ENCODE data around the gene CENPB.

The CENPB gene

GRCh38 chr20:3781153-3781910 lies 5.2 kb downstream of the CENPB start, which contains the start of gene SPEF1:
SPEF1 (minus strand) TSS chr20:3781448; CDS start chr20:3781287, 161 bp downstream.
- Histone ChIP-seq H3K36me3 (ENCODE audit: insufficient read depth, low read length) (no peaks in the 10 kb centered on the region), H3K9me3 (ENCODE audit: low read length) (no peaks in the 10 kb centered on the region), H3K27me3 (ENCODE audit: insufficient read depth, low read length) (peaks cover 34% of the 10 kb centered on the region), H2AFZ (ENCODE audit: low read depth, low read length) (peak within 1 kb of the TSS; percentile 7), H3K4me3 (ENCODE audit: low read length) (peak within 1 kb of the TSS; percentile 42), H3K4me1 (ENCODE audit: insufficient read depth, low read length) (peaks cover 2% of the 10 kb centered on the region)

- Histone ChIP-seq H3K4me3 (ENCODE audit: low read length) (no peak overlapping the region), H3K9me3 (ENCODE audit: low read length) (no peaks in the 10 kb centered on the region), H3K36me3 (ENCODE audit: insufficient read depth, low read length) (no peaks in the 10 kb centered on the region), H3K27me3 (ENCODE audit: insufficient read depth, low read length) (peaks cover 40% of the 10 kb centered on the region), H3K4me1 (ENCODE audit: insufficient read depth, low read length) (peaks cover 2% of the 10 kb centered on the region), H2AFZ (ENCODE audit: low read depth, low read length) (no peak overlapping the region)
Observed at GRCh38 chr20:3778976-3779375, 7.6 kb downstream of the CENPB start.

GRCh38 chr20:3777716-3778629 lies 8.6 kb downstream of the CENPB start:
- Histone ChIP-seq H3K36me3 (ENCODE audit: insufficient read depth, low read length) (no peaks in the 10 kb centered on the region), H3K27me3 (ENCODE audit: insufficient read depth, low read length) (peaks cover 40% of the 10 kb centered on the region), H2AFZ (ENCODE audit: low read depth, low read length) (peak overlapping the region; percentile 57), H3K4me3 (ENCODE audit: low read length) (no peak overlapping the region), H3K9me3 (ENCODE audit: low read length) (no peaks in the 10 kb centered on the region), H3K4me1 (ENCODE audit: insufficient read depth, low read length) (peaks cover 2% of the 10 kb centered on the region)

- H3K27me3 ChIP-seq (ENCODE audit: insufficient read depth, low read length): peaks cover 42% of the 10 kb centered on the region
- peaks cover 2% of the 10 kb centered on the region for H3K4me1 ChIP-seq (ENCODE audit: insufficient read depth, low read length)
- H3K36me3 ChIP-seq (ENCODE audit: insufficient read depth, low read length): no peaks in the 10 kb centered on the region
- no peak overlapping the region for H3K4me3 ChIP-seq (ENCODE audit: low read length)
- peak overlapping the region; percentile 57 for H2AFZ ChIP-seq (ENCODE audit: low read depth, low read length)
- no peaks in the 10 kb centered on the region for H3K9me3 ChIP-seq (ENCODE audit: low read length)
Observed at GRCh38 chr20:3777381-3777715, 9.2 kb downstream of the CENPB start.

GRCh38 chr20:3775457-3776108 lies 11.0 kb downstream of the CENPB start:
- H3K27me3 ChIP-seq (ENCODE audit: insufficient read depth, low read length): peaks cover 44% of the 10 kb centered on the region
- no peaks in the 10 kb centered on the region for H3K36me3 ChIP-seq (ENCODE audit: insufficient read depth, low read length)
- no peak overlapping the region for H2AFZ ChIP-seq (ENCODE audit: low read depth, low read length)
- no peak overlapping the region for H3K4me3 ChIP-seq (ENCODE audit: low read length)
- H3K9me3 ChIP-seq (ENCODE audit: low read length): no peaks in the 10 kb centered on the region
- H3K4me1 ChIP-seq (ENCODE audit: insufficient read depth, low read length): peaks cover 2% of the 10 kb centered on the region

GRCh38 chr20:3771552-3772058 lies 14.9 kb downstream of the CENPB start:
- peaks cover 12% of the 10 kb centered on the region for H3K4me1 ChIP-seq (ENCODE audit: insufficient read depth, low read length)
- no peak overlapping the region for H3K4me3 ChIP-seq (ENCODE audit: low read length)
- peaks cover 12% of the 10 kb centered on the region for H3K27me3 ChIP-seq (ENCODE audit: insufficient read depth, low read length)
- H2AFZ ChIP-seq (ENCODE audit: low read depth, low read length): no peak overlapping the region
- H3K9me3 ChIP-seq (ENCODE audit: low read length): no peaks in the 10 kb centered on the region
- H3K36me3 ChIP-seq (ENCODE audit: insufficient read depth, low read length): no peaks in the 10 kb centered on the region

GRCh38 chr20:3768342-3769130 lies 18.0 kb downstream of the CENPB start:
- Histone ChIP-seq H3K4me3 (ENCODE audit: low read length) (peak overlapping the region; percentile 91), H2AFZ (ENCODE audit: low read depth, low read length) (peak overlapping the region; percentile 63), H3K27me3 (ENCODE audit: insufficient read depth, low read length) (peaks cover 4% of the 10 kb centered on the region), H3K4me1 (ENCODE audit: insufficient read depth, low read length) (peaks cover 24% of the 10 kb centered on the region), H3K9me3 (ENCODE audit: low read length) (no peaks in the 10 kb centered on the region), H3K36me3 (ENCODE audit: insufficient read depth, low read length) (no peaks in the 10 kb centered on the region)

- H3K36me3 ChIP-seq (ENCODE audit: insufficient read depth, low read length): no peaks in the 10 kb centered on the region
- H3K4me1 ChIP-seq (ENCODE audit: insufficient read depth, low read length): peaks cover 24% of the 10 kb centered on the region
- no peaks in the 10 kb centered on the region for H3K9me3 ChIP-seq (ENCODE audit: low read length)
- H2AFZ ChIP-seq (ENCODE audit: low read depth, low read length): peak within 1 kb of the TSS; percentile 92
- H3K27me3 ChIP-seq (ENCODE audit: insufficient read depth, low read length): peaks cover 4% of the 10 kb centered on the region
- peak within 1 kb of the TSS; percentile 91 for H3K4me3 ChIP-seq (ENCODE audit: low read length)
Observed at GRCh38 chr20:3767427-3768341, 18.9 kb downstream of the CENPB start, which contains the start of gene ADISSP. ADISSP (minus strand) TSS chr20:3767753; CDS start chr20:3760100, 7,653 bp downstream.

- Histone ChIP-seq H3K36me3 (ENCODE audit: insufficient read depth, low read length) (no peaks in the 10 kb centered on the region), H3K9me3 (ENCODE audit: low read length) (no peaks in the 10 kb centered on the region), H3K4me3 (ENCODE audit: low read length) (peak overlapping the region; percentile 91), H3K27me3 (ENCODE audit: insufficient read depth, low read length) (no peaks in the 10 kb centered on the region), H3K4me1 (ENCODE audit: insufficient read depth, low read length) (peaks cover 24% of the 10 kb centered on the region), H2AFZ (ENCODE audit: low read depth, low read length) (peak overlapping the region; percentile 92)
Observed at GRCh38 chr20:3767110-3767426, 19.5 kb downstream of the CENPB start.

- Histone ChIP-seq H3K4me3 (ENCODE audit: low read length) (peak overlapping the region; percentile 91), H3K4me1 (ENCODE audit: insufficient read depth, low read length) (peaks cover 24% of the 10 kb centered on the region), H3K36me3 (ENCODE audit: insufficient read depth, low read length) (no peaks in the 10 kb centered on the region), H3K9me3 (ENCODE audit: low read length) (no peaks in the 10 kb centered on the region), H3K27me3 (ENCODE audit: insufficient read depth, low read length) (no peaks in the 10 kb centered on the region), H2AFZ (ENCODE audit: low read depth, low read length) (peak overlapping the region; percentile 92)
Observed at GRCh38 chr20:3766422-3767109, 20.0 kb downstream of the CENPB start.

GRCh38 chr20:3765171-3765882 lies 21.2 kb downstream of the CENPB start:
- no peak overlapping the region for H3K4me3 ChIP-seq (ENCODE audit: low read length)
- no peaks in the 10 kb centered on the region for H3K9me3 ChIP-seq (ENCODE audit: low read length)
- H3K27me3 ChIP-seq (ENCODE audit: insufficient read depth, low read length): no peaks in the 10 kb centered on the region
- H3K4me1 ChIP-seq (ENCODE audit: insufficient read depth, low read length): peaks cover 33% of the 10 kb centered on the region
- no peaks in the 10 kb centered on the region for H3K36me3 ChIP-seq (ENCODE audit: insufficient read depth, low read length)
- H2AFZ ChIP-seq (ENCODE audit: low read depth, low read length): no peak overlapping the region
